Right forelimb (tissue), 1 donor: ENCODE data around the gene TRAFD1.
"Not testable (repeated sequence)": the region's sequence is repeated elsewhere in the genome, so short reads cannot be mapped to it uniquely, and the experiment has no call there.

Experiments used
- DNase-seq: peaks from one replicate; pipeline ENCODE4 v3.0.0-alpha.2; 2018

The TRAFD1 gene

GRCh38 chr12:112116232-112117060 is 8.9 kb upstream of the TRAFD1 start:
- peak; percentile 51 for DNase-seq

DNA sequence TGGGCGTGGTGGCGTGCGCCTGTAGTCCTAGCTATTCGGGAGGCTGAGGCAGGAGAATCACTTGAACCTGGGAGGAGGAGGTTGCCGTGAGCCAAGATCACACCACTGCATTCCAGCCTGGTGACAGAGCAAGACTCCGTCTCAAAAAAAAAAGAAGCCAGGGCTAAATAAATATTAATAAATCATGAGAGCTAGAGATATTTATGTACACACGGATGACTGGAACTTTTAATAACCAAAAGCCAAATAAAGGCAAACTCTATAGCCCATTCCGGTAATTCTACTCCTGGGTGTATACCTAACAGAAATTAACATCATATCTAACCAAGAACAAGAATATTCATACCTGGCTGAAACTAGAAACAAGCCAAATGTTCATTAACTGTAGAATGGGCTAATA is 7.7 kb upstream of the TRAFD1 start:
- no peak for DNase-seq

DNA sequence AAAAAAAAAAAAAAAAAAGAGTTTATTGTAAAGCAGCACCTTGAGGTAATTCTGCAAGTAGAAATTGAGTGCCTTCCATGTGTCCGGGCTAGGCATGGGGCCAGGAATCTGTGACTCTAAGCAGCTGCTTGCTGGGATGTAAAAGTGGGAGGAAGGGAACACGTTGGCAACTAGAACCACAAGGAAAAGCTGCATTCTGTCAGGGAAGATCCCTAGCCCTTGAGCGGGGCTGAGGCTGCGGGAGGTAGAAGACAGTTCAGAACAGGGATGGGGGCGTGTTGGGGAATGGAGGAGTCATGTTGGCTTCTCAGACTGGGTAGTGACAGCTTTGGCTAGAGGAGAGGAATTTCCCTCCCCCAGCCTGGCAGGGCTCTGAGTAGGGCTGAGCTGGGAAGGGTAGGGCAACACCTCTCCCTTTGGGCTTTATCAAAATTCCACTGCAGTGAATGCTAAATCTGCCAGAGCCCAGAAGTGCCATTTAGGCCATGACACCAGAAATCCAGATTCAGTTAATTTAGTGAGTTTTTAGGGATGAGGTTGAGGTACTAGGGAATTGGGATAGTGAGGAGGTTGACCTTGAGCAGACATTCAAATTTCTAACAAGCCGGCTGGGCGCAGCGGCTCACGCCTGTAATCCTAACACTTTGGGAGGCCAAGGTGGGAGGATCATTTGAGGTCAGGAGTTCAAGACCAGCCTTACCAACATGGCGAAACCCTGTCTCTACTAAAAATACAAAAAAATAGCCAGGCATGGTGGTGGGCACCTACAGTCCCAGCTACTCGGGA is 3.4 kb upstream of the TRAFD1 start:
- DNase-seq: peak; percentile 80

- DNase-seq: no peak
Measured at GRCh38 chr12:112122823-112123690, 2.3 kb upstream of the TRAFD1 start.

DNA sequence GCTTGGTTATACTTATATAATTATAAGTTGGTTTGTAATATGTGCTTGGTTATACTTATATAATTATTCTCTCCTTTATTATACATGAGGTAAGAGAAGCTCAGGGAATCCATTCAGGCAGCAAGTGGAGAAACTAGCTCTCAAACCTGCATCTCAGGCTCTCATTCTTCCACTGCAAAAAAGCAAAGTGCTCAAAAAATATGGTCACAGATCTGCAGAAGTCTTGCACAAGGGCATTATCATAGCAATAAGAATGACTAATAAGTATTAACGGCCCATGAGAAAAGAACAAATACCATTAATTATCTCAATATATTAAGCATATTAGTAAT is 476 bp upstream of the TRAFD1 start:
- no peak for DNase-seq

GRCh38 chr12:112126000-112126438 is 659 bp downstream of the TRAFD1 start:
- DNase-seq: no peak

- no peak for DNase-seq
Measured at GRCh38 chr12:112126911-112127310, 1.6 kb downstream of the TRAFD1 start.

- no peak for DNase-seq
Measured at GRCh38 chr12:112130441-112130998, 5.2 kb downstream of the TRAFD1 start.

DNA sequence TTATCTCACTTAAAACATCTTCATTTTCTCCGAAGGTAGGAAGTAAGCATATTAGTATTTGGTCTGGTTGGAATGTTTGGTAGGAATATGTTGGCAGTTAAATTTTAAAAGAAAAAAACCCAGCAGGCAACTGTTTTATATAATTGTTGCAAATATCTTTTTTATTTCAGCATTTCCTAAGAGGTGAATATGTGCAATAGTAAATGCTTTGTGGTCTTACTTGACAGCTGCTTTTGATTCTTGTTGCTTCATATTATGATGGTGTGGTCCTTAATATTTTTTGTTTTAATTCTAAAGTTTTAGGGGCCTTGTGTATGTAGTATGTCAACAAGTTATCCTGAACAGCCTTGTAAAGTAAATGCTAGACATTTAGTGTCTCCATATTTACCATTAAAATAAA is 6.3 kb downstream of the TRAFD1 start:
- DNase-seq: no peak

DNA sequence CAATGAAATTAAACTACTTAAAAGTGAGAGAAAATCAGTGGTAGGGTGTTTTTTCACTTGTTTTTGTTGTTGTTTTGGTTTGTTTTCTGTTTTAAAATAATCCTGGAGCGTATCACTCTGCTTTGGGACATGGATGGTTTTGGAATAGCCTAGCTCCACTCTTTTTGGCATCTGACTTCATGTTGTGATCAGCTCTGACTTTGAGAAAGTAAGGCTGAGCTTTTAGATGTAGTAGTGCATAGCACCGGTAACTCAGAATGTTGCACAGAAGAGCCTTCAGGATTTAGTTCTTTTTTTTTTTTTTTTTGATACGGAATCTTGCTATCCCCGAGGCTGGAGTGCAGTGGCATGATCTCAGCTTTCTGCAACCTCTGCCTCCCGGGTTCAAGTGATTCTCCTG is 8.1 kb downstream of the TRAFD1 start:
- DNase-seq: no peak

- DNase-seq: no peak
Measured at GRCh38 chr12:112134731-112135130, 9.4 kb downstream of the TRAFD1 start.

- DNase-seq: no peak
Measured at GRCh38 chr12:112140728-112141127, 15.4 kb downstream of the TRAFD1 start.

- no peak for DNase-seq
Measured at GRCh38 chr12:112146123-112146522, 20.8 kb downstream of the TRAFD1 start.

DNA sequence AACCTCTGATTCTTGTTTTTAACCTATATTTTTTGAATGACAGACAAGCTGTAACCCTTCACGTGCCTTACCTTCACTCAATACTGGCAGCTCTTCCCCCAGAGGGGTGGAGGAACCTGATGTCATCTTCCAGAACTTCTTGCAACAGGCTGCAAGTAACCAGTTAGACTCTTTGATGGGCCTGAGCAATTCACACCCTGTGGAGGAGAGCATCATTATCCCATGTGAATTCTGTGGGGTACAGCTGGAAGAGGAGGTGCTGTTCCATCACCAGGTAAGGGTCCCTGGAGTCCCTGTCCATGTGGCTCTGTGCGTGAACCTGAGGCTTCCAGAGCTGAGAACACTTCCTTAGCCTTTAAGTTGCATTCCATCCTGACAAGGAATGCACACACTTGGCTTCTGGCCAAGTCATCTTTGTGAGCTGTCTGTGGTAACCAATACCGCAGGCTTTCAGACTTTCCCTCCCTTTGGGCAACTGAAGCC is 22.7 kb downstream of the TRAFD1 start:
- no peak for DNase-seq

DNA sequence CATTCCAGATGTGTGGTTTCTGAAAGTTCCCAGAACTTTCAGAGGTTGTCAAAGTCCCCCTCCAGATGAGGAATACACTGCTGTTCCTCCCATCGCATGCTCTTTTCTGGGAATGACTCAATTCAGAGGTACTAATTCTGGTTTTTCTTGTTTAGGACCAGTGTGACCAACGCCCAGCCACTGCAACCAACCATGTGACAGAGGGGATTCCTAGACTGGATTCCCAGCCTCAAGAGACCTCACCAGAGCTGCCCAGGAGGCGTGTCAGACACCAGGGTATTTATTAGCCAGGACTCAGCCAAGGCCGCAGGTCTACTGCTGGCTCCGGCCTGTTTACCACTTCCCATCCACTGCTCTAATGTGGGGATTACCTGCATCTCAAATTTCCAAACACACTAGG is 24.2 kb downstream of the TRAFD1 start:
- DNase-seq: no peak

- DNase-seq: no peak
Measured at GRCh38 chr12:112151766-112152541, 26.6 kb downstream of the TRAFD1 start.

- DNase-seq: no peak
Measured at GRCh38 chr12:112153181-112153892, 28.0 kb downstream of the TRAFD1 start.

DNA sequence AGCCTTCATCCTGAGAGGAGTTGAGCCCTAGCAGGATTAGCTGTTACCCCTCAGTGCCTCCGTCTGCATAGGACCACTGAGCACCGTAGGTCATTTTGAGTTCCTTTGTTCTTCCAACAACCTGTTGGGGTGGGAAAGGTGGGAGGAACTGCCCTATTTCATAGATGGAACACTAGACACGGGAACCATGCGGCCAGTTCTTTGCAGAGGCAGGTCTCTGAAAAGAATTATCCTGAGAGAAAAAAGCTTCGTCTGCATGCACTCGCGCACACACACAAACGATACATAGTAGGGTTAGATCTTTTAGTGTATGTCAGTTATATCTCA is 28.5 kb downstream of the TRAFD1 start:
- DNase-seq: no peak

DNA sequence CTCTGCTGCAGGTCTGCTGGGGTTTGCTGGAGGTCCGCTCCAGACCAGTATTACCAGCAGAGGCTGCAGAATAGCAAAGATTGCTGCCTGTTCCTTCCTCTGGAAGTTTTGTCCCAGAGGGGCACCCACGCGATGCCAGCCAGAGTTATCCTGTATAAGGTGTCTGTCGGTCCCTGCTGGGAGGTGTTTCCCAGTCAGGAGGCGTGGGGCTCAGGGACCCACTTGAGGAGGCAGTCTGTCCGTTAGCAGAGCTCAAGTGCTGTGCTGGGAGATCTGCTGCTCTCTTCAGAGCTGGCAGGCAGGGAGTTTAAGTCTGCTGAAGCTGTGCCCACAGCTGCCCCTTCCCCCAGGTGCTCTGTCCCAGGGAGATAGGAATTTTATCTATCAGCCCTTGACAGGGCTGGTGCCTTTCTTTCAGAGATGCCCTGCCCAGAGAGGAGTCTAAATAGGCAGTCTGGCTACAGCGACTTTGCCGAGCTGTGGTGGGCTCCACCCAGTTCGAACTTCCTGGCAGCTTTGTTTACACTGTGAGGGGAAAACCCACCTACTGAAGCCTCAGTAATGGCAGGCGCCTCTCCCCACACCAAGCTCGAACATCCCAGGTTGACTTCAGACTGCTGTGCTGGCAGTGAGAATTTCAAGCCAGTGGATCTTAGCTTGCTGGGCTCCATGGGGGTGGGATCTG is 33.2 kb downstream of the TRAFD1 start:
- DNase-seq: not testable (repeated sequence)

GRCh38 chr12:112159146-112159541 is 33.8 kb downstream of the TRAFD1 start:
- DNase-seq: no peak

GRCh38 chr12:112160611-112161010 is 35.3 kb downstream of the TRAFD1 start:
- no peak for DNase-seq
